HEK293 (cell line): ENCODE data around the gene GNGT1.

Source experiments
- CTCF ChIA-PET: fragments of 350-600 bp; formaldehyde crosslinking; extraction: SDS; loops from one replicate; lab custom pipeline; 2021; ENCODE audit warnings: antibody characterized with exemption; lab: Yijun Ruan, JAX
- POLR2A ChIA-PET: fragments of 300-600 bp; formaldehyde crosslinking; extraction: SDS; loops from one replicate; lab custom pipeline; 2020; ENCODE audit warnings: antibody characterized with exemption, inconsistent platforms; lab: Yijun Ruan, JAX
- H3K27ac ChIP-seq: fragments of 200-500 bp; sonication (Bioruptor generic); 2 replicates; pipeline ENCODE4 v1.5.1; 2014; ENCODE audit warnings: low read depth, low read length, control low read depth, inconsistent platforms; ENCODE audit errors: extremely low read depth
- H3K36me3 ChIP-seq, 2 experiments: fragments of 200-500 bp in 1 of 2; sonication (Bioruptor generic) in 1 of 2; 1 replicate in 1 of 2; 2 replicates in 1 of 2; pipeline ENCODE4 v1.5.1; 2014 to 2017; ENCODE audit warnings: inconsistent platforms in 2 of 2, low read length in 2 of 2; ENCODE audit not compliant: control insufficient read depth in 2 of 2, insufficient read depth in 1 of 2
- H3K4me1 ChIP-seq: fragments of 200-500 bp; sonication (Bioruptor generic); 2 replicates; pipeline ENCODE4 v1.5.1; 2014; ENCODE audit warnings: mild to moderate bottlenecking, low read length, inconsistent platforms; ENCODE audit not compliant: control insufficient read depth, insufficient read depth
- H3K4me3 ChIP-seq: 2 replicates; pipeline ENCODE4 v1.5.1; 2011; ENCODE audit warnings: low read depth, mild to moderate bottlenecking, control low read depth, low read length, moderate library complexity
- H3K9me3 ChIP-seq: fragments of 200-500 bp; sonication (Bioruptor generic); 2 replicates; pipeline ENCODE4 v1.5.1; 2014; ENCODE audit warnings: low read depth, low read length, inconsistent platforms; ENCODE audit not compliant: control insufficient read depth, insufficient read depth
- BCL11B ChIP-seq: fragments of 450-650 bp; formaldehyde crosslinking; IDR thresholded peaks from 2 replicates; pipeline ENCODE4 v1.5.1; 2016; ENCODE audit warnings: low read depth, missing biosample characterization, missing genetic modification characterization
- HOXA7 ChIP-seq: sonication (generic); formaldehyde crosslinking; IDR thresholded peaks from 2 replicates; pipeline ENCODE4 v1.8.1; 2022; ENCODE audit warnings: missing genetic modification reagents, borderline replicate concordance
- MZF1 ChIP-seq: fragments of 450-650 bp; formaldehyde crosslinking; IDR thresholded peaks from 2 replicates; pipeline ENCODE4 v1.5.1; 2017; ENCODE audit warnings: missing biosample characterization, missing genetic modification characterization, borderline replicate concordance
- PRDM1 ChIP-seq: fragments of 450-650 bp; formaldehyde crosslinking; IDR thresholded peaks from 2 replicates; pipeline ENCODE4; 2016; ENCODE audit warnings: missing biosample characterization, missing genetic modification characterization
- SCRT1 ChIP-seq: fragments of 450-650 bp; formaldehyde crosslinking; IDR thresholded peaks from 2 replicates; pipeline ENCODE4 v1.5.1; 2016; ENCODE audit warnings: missing biosample characterization, missing genetic modification characterization, borderline replicate concordance
- SP2 ChIP-seq: fragments of 450-650 bp; formaldehyde crosslinking; IDR thresholded peaks from 2 replicates; pipeline ENCODE4 v1.5.1; 2016; ENCODE audit warnings: missing biosample characterization, missing genetic modification characterization
- SP7 ChIP-seq: fragments of 450-650 bp; formaldehyde crosslinking; IDR thresholded peaks from 2 replicates; pipeline ENCODE4 v1.5.1; 2016; ENCODE audit warnings: missing biosample characterization, missing genetic modification characterization
- YY1 ChIP-seq: fragments of 450-650 bp; formaldehyde crosslinking; IDR thresholded peaks from 2 replicates; pipeline ENCODE4 v1.5.1; 2018; ENCODE audit warnings: missing biosample characterization, missing genetic modification characterization
- YY2 ChIP-seq: fragments of 450-650 bp; formaldehyde crosslinking; IDR thresholded peaks from 2 replicates; pipeline ENCODE4 v1.5.1; 2016; ENCODE audit warnings: missing biosample characterization, missing genetic modification characterization
- ZBTB48 ChIP-seq: fragments of 450-650 bp; formaldehyde crosslinking; IDR thresholded peaks from 2 replicates; pipeline ENCODE4 v1.5.1; 2016; ENCODE audit warnings: missing biosample characterization, missing genetic modification characterization
- ZIC2 ChIP-seq: fragments of 450-650 bp; formaldehyde crosslinking; IDR thresholded peaks from 2 replicates; pipeline ENCODE4 v1.5.1; 2016; ENCODE audit warnings: missing biosample characterization, missing genetic modification characterization
- ZNF223 ChIP-seq: fragments of 450-650 bp; formaldehyde crosslinking; IDR thresholded peaks from 2 replicates; pipeline ENCODE4 v1.5.1; 2016; ENCODE audit warnings: missing biosample characterization, missing genetic modification characterization
- ZNF324 ChIP-seq: fragments of 450-650 bp; formaldehyde crosslinking; IDR thresholded peaks from 2 replicates; pipeline ENCODE4 v1.5.1; 2016; ENCODE audit warnings: missing biosample characterization, missing genetic modification characterization
- ZNF558 ChIP-seq: fragments of 450-650 bp; formaldehyde crosslinking; IDR thresholded peaks from 2 replicates; pipeline ENCODE4 v1.5.1; 2016; ENCODE audit warnings: missing biosample characterization, missing genetic modification characterization
- ZNF596 ChIP-seq: fragments of 450-650 bp; IDR thresholded peaks from 2 replicates; pipeline ENCODE4 v1.5.0; 2018; ENCODE audit warnings: missing biosample characterization, mild to moderate bottlenecking, missing genetic modification characterization, moderate library complexity
- ZNF610 ChIP-seq: fragments of 450-650 bp; formaldehyde crosslinking; IDR thresholded peaks from 2 replicates; pipeline ENCODE4 v1.5.1; 2016; ENCODE audit warnings: missing biosample characterization, missing genetic modification characterization, borderline replicate concordance
- ZNF660 ChIP-seq: fragments of 450-650 bp; IDR thresholded peaks from 2 replicates; pipeline ENCODE4 v1.5.1; 2018; ENCODE audit warnings: missing biosample characterization, mild to moderate bottlenecking, missing genetic modification characterization
- ZNF830 ChIP-seq: fragments of 450-650 bp; IDR thresholded peaks from 2 replicates; pipeline ENCODE4 v1.5.0; 2018; ENCODE audit warnings: missing biosample characterization, missing genetic modification characterization, low read depth, mild to moderate bottlenecking, moderate library complexity
- ZNF837 ChIP-seq: fragments of 450-650 bp; formaldehyde crosslinking; IDR thresholded peaks from 2 replicates; pipeline ENCODE4 v1.5.1; 2016; ENCODE audit warnings: missing biosample characterization, missing genetic modification characterization
- TF ChIP-seq, protein P1 (sequence below): fragments of 450-650 bp; formaldehyde crosslinking; conservative IDR thresholded peaks from 2 replicates; pipeline ENCODE4 v1.5.1; 2016; ENCODE audit warnings: low read depth, missing biosample characterization, missing genetic modification characterization
- TF ChIP-seq, protein P2 (sequence below): fragments of 450-650 bp; IDR thresholded peaks from 2 replicates; pipeline ENCODE4 v1.5.1; 2018; ENCODE audit warnings: missing biosample characterization, mild to moderate bottlenecking, missing genetic modification characterization
- TF ChIP-seq, protein P3 (sequence below): fragments of 450-650 bp; formaldehyde crosslinking; IDR thresholded peaks from 2 replicates; pipeline ENCODE4 v1.5.1; 2016; ENCODE audit warnings: missing biosample characterization, missing genetic modification characterization

Gene GNGT1

DNA sequence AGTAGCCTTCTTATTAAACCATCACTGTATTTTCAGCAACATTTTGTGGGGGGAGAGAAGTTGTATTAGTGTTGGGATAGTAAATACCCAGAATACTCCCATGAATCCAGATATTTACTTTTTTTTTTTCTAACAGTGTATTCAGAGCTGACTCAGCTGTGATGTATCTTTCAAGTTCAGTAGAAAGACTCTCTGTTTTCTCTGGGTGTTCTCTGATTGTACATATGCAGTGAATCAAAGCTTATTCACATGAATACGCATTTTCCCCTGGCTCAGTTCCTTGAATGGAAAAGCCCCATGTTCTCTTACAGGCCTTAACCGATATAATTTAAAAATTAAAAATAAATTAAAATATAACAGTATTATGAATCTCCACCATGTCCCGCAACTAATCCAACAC, 17.1 kb upstream of the GNGT1 start (continued):
- TF ChIP-seq, protein P1, sequence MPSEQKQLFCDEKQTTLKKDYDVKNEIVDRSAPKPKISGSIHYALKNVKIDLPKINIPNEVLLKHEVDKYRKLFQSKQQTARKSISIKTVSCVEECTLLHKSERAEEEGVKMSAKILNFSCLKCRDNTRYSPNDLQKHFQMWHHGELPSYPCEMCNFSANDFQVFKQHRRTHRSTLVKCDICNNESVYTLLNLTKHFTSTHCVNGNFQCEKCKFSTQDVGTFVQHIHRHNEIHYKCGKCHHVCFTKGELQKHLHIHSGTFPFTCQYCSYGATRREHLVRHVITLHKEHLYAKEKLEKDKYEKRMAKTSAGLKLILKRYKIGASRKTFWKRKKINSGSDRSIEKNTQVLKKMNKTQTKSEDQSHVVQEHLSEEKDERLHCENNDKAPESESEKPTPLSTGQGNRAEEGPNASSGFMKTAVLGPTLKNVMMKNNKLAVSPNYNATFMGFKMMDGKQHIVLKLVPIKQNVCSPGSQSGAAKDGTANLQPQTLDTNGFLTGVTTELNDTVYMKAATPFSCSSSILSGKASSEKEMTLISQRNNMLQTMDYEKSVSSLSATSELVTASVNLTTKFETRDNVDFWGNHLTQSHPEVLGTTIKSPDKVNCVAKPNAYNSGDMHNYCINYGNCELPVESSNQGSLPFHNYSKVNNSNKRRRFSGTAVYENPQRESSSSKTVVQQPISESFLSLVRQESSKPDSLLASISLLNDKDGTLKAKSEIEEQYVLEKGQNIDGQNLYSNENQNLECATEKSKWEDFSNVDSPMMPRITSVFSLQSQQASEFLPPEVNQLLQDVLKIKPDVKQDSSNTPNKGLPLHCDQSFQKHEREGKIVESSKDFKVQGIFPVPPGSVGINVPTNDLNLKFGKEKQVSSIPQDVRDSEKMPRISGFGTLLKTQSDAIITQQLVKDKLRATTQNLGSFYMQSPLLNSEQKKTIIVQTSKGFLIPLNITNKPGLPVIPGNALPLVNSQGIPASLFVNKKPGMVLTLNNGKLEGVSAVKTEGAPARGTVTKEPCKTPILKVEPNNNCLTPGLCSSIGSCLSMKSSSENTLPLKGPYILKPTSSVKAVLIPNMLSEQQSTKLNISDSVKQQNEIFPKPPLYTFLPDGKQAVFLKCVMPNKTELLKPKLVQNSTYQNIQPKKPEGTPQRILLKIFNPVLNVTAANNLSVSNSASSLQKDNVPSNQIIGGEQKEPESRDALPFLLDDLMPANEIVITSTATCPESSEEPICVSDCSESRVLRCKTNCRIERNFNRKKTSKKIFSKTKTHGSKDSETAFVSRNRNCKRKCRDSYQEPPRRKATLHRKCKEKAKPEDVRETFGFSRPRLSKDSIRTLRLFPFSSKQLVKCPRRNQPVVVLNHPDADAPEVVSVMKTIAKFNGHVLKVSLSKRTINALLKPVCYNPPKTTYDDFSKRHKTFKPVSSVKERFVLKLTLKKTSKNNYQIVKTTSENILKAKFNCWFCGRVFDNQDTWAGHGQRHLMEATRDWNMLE (tag by site-specific recombination): no peak
- TF ChIP-seq ZNF558 (tag by site-specific recombination) (no peak), ZNF324 (tag by site-specific recombination) (no peak), YY1 (tag by site-specific recombination) (no peak), MZF1 (no peak), ZNF830 (tag by site-specific recombination) (no peak), HOXA7 (CRISPR knock-in tag) (no peak), ZNF660 (tag by site-specific recombination) (no peak), SP7 (tag by site-specific recombination) (no peak)
- TF ChIP-seq, protein P2, sequence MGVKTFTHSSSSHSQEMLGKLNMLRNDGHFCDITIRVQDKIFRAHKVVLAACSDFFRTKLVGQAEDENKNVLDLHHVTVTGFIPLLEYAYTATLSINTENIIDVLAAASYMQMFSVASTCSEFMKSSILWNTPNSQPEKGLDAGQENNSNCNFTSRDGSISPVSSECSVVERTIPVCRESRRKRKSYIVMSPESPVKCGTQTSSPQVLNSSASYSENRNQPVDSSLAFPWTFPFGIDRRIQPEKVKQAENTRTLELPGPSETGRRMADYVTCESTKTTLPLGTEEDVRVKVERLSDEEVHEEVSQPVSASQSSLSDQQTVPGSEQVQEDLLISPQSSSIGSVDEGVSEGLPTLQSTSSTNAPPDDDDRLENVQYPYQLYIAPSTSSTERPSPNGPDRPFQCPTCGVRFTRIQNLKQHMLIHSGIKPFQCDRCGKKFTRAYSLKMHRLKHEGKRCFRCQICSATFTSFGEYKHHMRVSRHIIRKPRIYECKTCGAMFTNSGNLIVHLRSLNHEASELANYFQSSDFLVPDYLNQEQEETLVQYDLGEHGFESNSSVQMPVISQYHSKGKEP: no peak
- TF ChIP-seq, all 188 proteins: peak for 0

DNA sequence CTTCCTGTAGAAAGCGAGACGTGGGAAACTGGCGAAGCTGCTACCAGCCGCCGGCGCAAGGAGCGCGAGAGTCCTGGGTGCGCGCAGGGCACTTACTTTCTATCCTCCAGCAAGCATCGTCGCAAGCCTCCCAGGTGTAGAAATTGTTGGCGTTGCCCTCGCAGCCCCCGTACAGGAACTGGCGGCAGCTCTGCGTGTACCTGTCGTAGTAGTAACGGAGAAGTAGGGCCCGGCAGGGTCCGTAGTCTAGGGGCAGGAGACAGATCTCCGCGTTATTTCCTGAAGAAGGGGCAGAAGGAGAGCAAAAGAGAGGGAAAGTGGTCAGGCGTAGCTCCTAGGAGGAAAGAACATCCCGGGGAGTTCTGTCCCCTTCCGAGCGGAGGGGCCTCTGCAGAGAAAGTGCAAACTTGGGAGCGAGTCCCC, 16.3 kb upstream of the GNGT1 start:
- ChIA-PET CTCF (interaction anchor here (0.7 to 1.8 kb wide), 8 partner anchors 13 to 399 kb away, joined by 3 to 6 read pairs (median 4); no protein-coding TSS in a partner anchor), POLR2A (interaction anchor here (0.8 to 1.6 kb wide), 6 partner anchors 11 to 269 kb away, joined by 3 to 14 read pairs (median 5); partner anchors contain the start of gene GNG11)
- Histone ChIP-seq H3K4me3 (peak overlapping the region; percentile 84), H3K9me3 (no peaks in the 10 kb centered on the region), H3K36me3 (no peaks in the 10 kb centered on the region), H3K27ac (peak overlapping the region; percentile 26; the same call in 1 of the 2 replicates), H3K4me1 (no peaks in the 10 kb centered on the region)
- peak; percentile 75 for TF ChIP-seq PRDM1 (tag by site-specific recombination)
- no peak for TF ChIP-seq ZNF596 (tag by site-specific recombination)

DNA sequence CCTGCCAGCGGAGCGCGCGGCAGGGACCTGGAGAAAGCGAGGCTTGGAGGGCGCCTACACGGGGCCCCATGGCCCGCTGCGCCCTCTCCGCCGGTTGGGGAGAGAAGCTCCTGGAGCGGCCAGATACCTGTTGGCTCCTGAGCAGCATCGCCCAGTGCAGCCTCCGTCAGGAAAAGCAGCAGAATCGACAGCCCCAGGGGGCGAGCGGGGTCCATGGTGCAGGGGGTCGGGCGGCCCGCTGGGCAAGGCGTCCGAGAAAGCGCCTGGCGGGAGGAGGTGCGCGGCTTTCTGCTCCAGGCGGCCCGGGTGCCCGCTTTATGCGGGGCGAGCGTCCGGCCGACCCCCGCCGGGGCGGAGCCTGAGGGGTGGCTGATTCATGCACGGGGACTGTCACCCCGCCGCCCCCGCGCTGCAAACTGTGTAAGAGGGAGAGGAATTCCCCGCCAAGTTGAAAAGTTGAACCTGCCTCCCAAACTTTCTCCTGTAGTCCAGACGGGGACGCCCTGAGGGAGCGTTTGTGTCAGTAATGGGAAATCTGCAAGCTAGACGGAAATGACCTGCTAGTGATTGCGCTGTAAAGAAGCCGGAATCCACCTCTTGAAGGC, 15.8 kb upstream of the GNGT1 start, which contains the start of gene TFPI2:
TFPI2 (minus strand) TSS at position 290 of the 605 bp plus-strand sequence; CDS start at position 215, 75 bp downstream.
- POLR2A ChIA-PET: interaction anchor here (0.8 to 1.6 kb wide), 6 partner anchors 10 to 269 kb away, joined by 3 to 14 read pairs (median 5); partner anchors contain the start of gene GNG11
- CTCF ChIA-PET: interaction anchor here (0.6 to 1.8 kb wide), 9 partner anchors 13 to 505 kb away, joined by 3 to 6 read pairs (median 3); no protein-coding TSS in a partner anchor
- no peaks in the 10 kb centered on the region for H3K36me3 ChIP-seq
- H3K9me3 ChIP-seq: no peaks in the 10 kb centered on the region
- H3K27ac ChIP-seq: peak within 1 kb of the TSS; percentile 26; the same call in 1 of the 2 replicates
- H3K4me1 ChIP-seq: no peaks in the 10 kb centered on the region
- H3K4me3 ChIP-seq: peak within 1 kb of the TSS; percentile 84
- TF ChIP-seq ZNF830 (tag by site-specific recombination): no peak
- TF ChIP-seq YY2: no peak
- TF ChIP-seq, protein P3, sequence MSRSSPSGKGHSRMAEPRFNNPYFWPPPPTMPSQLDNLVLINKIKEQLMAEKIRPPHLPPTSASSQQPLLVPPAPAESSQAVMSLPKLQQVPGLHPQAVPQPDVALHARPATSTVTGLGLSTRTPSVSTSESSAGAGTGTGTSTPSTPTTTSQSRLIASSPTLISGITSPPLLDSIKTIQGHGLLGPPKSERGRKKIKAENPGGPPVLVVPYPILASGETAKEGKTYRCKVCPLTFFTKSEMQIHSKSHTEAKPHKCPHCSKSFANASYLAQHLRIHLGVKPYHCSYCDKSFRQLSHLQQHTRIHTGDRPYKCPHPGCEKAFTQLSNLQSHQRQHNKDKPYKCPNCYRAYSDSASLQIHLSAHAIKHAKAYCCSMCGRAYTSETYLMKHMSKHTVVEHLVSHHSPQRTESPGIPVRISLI (tag by site-specific recombination): no peak
- TF ChIP-seq ZBTB48 (tag by site-specific recombination): peak; percentile 86; the same call in 1 of the 2 replicates
- no peak for TF ChIP-seq ZNF223 (tag by site-specific recombination)
- TF ChIP-seq ZIC2 (tag by site-specific recombination): peak; percentile 96
- peak; percentile 78 for TF ChIP-seq SP2 (tag by site-specific recombination)
- 0 out of 2 replicates have a peak, but pooled peaks have one; percentile 26 for TF ChIP-seq ZNF610 (tag by site-specific recombination)
- TF ChIP-seq ZNF837 (tag by site-specific recombination): no peak
- 0 out of 2 replicates have a peak, but pooled peaks have one; percentile 32 for TF ChIP-seq SCRT1
- no peak for TF ChIP-seq BCL11B
